Endothelial cell of umbilical vein (primary cell): Measurements from ENCODE around the gene HMGCL. TPM values are rescaled to one million over a fixed set of nuclear protein-coding genes. Genes with fewer than 3 reads are reported as not detected.

ENCODE experiments used
- BruUV-seq: library from RNA; stranded (reverse); fragments of 400-500 nt; replicated peaks from 2 replicates; lab custom pipeline; 2021; lab: Mats Ljungman, UMichigan
- CTCF ChIA-PET: fragments of 300-600, 350-600 bp; sonication (Branson Sonifier 250); formaldehyde crosslinking; loops from one replicate; lab custom pipeline; 2021; ENCODE audit warnings: antibody characterized with exemption, inconsistent platforms; lab: Charles Lee
- POLR2A ChIA-PET: fragments of 300-600, 350-600 bp; sonication (Branson Sonifier 250); formaldehyde crosslinking; loops from one replicate; lab custom pipeline; 2021; ENCODE audit warnings: antibody characterized with exemption, inconsistent platforms; lab: Charles Lee
- DNase-seq: peaks from one replicate; pipeline ENCODE4 v3.0.0-alpha.2; 2011; ENCODE audit warnings: low read depth, low spot score
- FAIRE-seq: peaks from 2 replicates; lab custom pipeline; 2011; peaks lifted over from hg19 to GRCh38; lab: Jason Lieb, UNC
- H2AFZ ChIP-seq: 2 replicates; pipeline ENCODE4 v1.6.0; 2012; ENCODE audit warnings: low read depth, low read length, control low read depth, inconsistent platforms
- H3K27ac ChIP-seq: 2 replicates; pipeline ENCODE4 v1.5.1; 2011; ENCODE audit warnings: low read depth, mild to moderate bottlenecking, control low read depth, low read length, moderate library complexity; ENCODE audit not compliant: insufficient read depth
- H3K27me3 ChIP-seq, 2 experiments: 2 replicates each; pipeline versions ENCODE4 v1.6.0 to v1.6.1; 2011; ENCODE audit warnings: low read length in 2 of 2, mixed read lengths in 1 of 2; ENCODE audit not compliant: control insufficient read depth in 2 of 2, insufficient read depth in 2 of 2
- H3K36me3 ChIP-seq, 2 experiments: 2 replicates in 1 of 2; 3 replicates in 1 of 2; pipeline ENCODE4 v1.5.1; 2011; ENCODE audit warnings: low read length in 2 of 2, mild to moderate bottlenecking in 1 of 2, moderate library complexity in 1 of 2; ENCODE audit not compliant: control insufficient read depth in 2 of 2, insufficient read depth in 2 of 2; ENCODE audit errors: extremely low read depth in 1 of 2
- H3K4me1 ChIP-seq: 3 replicates; pipeline ENCODE4 v1.5.1; 2011; ENCODE audit warnings: mild to moderate bottlenecking, low read length; ENCODE audit not compliant: control insufficient read depth, insufficient read depth; ENCODE audit errors: extremely low read depth
- H3K4me2 ChIP-seq: 2 replicates; pipeline ENCODE4 v1.6.1; 2011; ENCODE audit warnings: low read length, control low read depth, mixed read lengths; ENCODE audit not compliant: insufficient read depth
- H3K4me3 ChIP-seq, 3 experiments: fragments of 200-600 bp in 1 of 3; sonication (generic), shearing (Covaris generic) in 1 of 3; replicated peaks in 1 of 3; 2 replicates each; pipeline ENCODE4 v1.5.1; 2011 to 2016; ENCODE audit warnings: control low read depth in 3 of 3, low read length in 3 of 3, mild to moderate bottlenecking in 2 of 3, inconsistent platforms in 1 of 3, low read depth in 1 of 3, moderate library complexity in 1 of 3; ENCODE audit not compliant: insufficient read depth in 1 of 3
- H3K79me2 ChIP-seq: 2 replicates; pipeline ENCODE4 v1.6.0; 2012; ENCODE audit warnings: low read length, inconsistent platforms; ENCODE audit not compliant: control insufficient read depth, insufficient read depth
- H3K9ac ChIP-seq: replicated peaks from 2 replicates; pipeline ENCODE3; 2011; ENCODE audit warnings: low read length, control low read depth; ENCODE audit not compliant: insufficient read depth; ENCODE audit errors: extremely low read depth
- H3K9me1 ChIP-seq: replicated peaks from 3 replicates; pipeline ENCODE4 v1.6.0; 2011; ENCODE audit warnings: mild to moderate bottlenecking, low read length; ENCODE audit not compliant: control insufficient read depth, insufficient read depth; ENCODE audit errors: extremely low read depth
- H3K9me3 ChIP-seq: replicated peaks from 2 replicates; pipeline ENCODE4 v1.5.1; 2012; ENCODE audit warnings: low read length, inconsistent platforms; ENCODE audit not compliant: control insufficient read depth, insufficient read depth
- H4K20me1 ChIP-seq: replicated peaks from 2 replicates; pipeline ENCODE3; 2011; ENCODE audit warnings: mild to moderate bottlenecking, low read length; ENCODE audit not compliant: control insufficient read depth, insufficient read depth; ENCODE audit errors: extremely low read depth
- EZH2 ChIP-seq: IDR thresholded peaks from 2 replicates; pipeline ENCODE4 v1.6.1; 2012; ENCODE audit warnings: borderline replicate concordance, low read depth, mild to moderate bottlenecking, moderate library complexity, low read length, inconsistent platforms; ENCODE audit not compliant: severe bottlenecking
- FOS ChIP-seq: IDR thresholded peaks from 2 replicates; pipeline ENCODE4 v1.6.1; 2011; ENCODE audit warnings: mild to moderate bottlenecking, low read length, moderate library complexity, borderline replicate concordance; ENCODE audit not compliant: insufficient read depth
- GATA2 ChIP-seq: IDR thresholded peaks from 2 replicates; pipeline ENCODE4 v1.7.0; 2011; ENCODE audit warnings: low read depth, mild to moderate bottlenecking, moderate library complexity, mixed read lengths, low read length; ENCODE audit not compliant: insufficient read length, insufficient read depth
- JUN ChIP-seq: IDR thresholded peaks from 2 replicates; pipeline ENCODE4 v1.6.1; 2011; ENCODE audit warnings: borderline replicate concordance, low read depth; ENCODE audit not compliant: insufficient read length, insufficient read depth
- MYC ChIP-seq: IDR thresholded peaks from one replicate; pipeline ENCODE4 v1.6.1; 2011; ENCODE audit warnings: mild to moderate bottlenecking, low read depth, low read length
- POLR2A ChIP-seq: IDR thresholded peaks from 2 replicates; pipeline ENCODE4 v1.6.1; 2012; ENCODE audit warnings: low read depth, mild to moderate bottlenecking, control low read depth, low read length
- POLR2AphosphoS5 ChIP-seq: IDR thresholded peaks from 2 replicates; pipeline ENCODE4 v1.6.1; 2012; ENCODE audit warnings: low read depth, mild to moderate bottlenecking, control low read depth, low read length, moderate library complexity; ENCODE audit not compliant: insufficient read depth
- dilution Hi-C: fragments of 300-500 bp; cut with MboI; formaldehyde crosslinking; loops from one replicate; pipeline ENCODE4 v1.15.0; 2019; ENCODE audit warnings: low sequenced_read_pairs; ENCODE audit not compliant: extremely low pct_ligation_motif_present
- intact Hi-C: fragments of 100-400 bp; cut with micrococcal nuclease; formaldehyde crosslinking; loops from one replicate; pipeline ENCODE4 v1.10.0; 2022
- polyA plus RNA-seq, 4 experiments: library from polyadenylated mRNA; depleted of rRNA in 3 of 4; stranded (reverse) in 3 of 4; unstranded in 1 of 4; fragments of >200 nt; gene quantifications; 2 replicates each; pipeline versions ENCODE4 v1.2.1 to v1.2.3, GENCODE V29; 2011 to 2012; ENCODE audit warnings: missing spikeins in 1 of 4
- total RNA-seq: library from RNA; stranded (reverse); gene quantifications from 2 replicates; pipeline ENCODE4 v1.2.3, GENCODE V29; 2021
- TF ChIP-seq, protein P1 (sequence below), 2 donors: IDR thresholded peaks; 1 replicate in 1 of 2; 2 replicates in 1 of 2; pipeline ENCODE4 v1.5.1; 2011; ENCODE audit warnings: low read length in 2 of 2, mild to moderate bottlenecking in 2 of 2, moderate library complexity in 2 of 2, control low read depth in 1 of 2, inconsistent platforms in 1 of 2, low read depth in 1 of 2; ENCODE audit not compliant: insufficient read depth in 1 of 2; ENCODE audit errors: extremely low read depth in 1 of 2
- TF ChIP-seq, protein P2 (sequence below): IDR thresholded peaks from 2 replicates; pipeline ENCODE4 v1.6.1; 2011; ENCODE audit not compliant: insufficient read depth, insufficient read length

HMGCL gene
- total and polyA plus RNA-seq, 2 donors (not counting 3 experiments of a cell fraction or from before 2014, with no cell fraction given) = 24.2 to 30.0 TPM

DNA sequence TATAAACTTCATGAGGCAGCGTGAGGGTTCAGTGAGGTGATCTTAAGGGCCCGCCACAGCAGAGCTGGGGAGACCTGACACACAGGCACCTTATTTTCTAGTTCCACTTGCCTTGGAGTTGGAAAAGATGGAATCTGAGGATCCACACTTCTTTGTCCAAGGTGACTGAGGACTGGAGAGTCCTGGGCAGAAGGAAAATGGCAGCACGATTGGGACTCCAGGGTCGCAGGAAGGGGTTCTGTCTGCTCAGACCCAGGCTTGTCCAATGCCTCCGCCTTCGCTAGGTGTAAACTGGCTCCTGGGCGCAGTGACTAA, 26.0 kb downstream of the HMGCL start:
- no peaks in the 10 kb centered on the region for H3K9me1 ChIP-seq
- FAIRE-seq (peak; percentile 99), DNase-seq (no peak)
- no peaks in the 10 kb centered on the region for H3K79me2 ChIP-seq
- H3K27ac ChIP-seq = peak overlapping the region; percentile 62
- CTCF ChIA-PET = interaction anchor here (0.7 to 4.6 kb wide), 4 partner anchors 9 to 28 kb away, joined by 3 to 43 read pairs (median 13); partner anchors contain the start of gene PITHD1
- no peak for TF ChIP-seq POLR2A
- TF ChIP-seq, protein P1, sequence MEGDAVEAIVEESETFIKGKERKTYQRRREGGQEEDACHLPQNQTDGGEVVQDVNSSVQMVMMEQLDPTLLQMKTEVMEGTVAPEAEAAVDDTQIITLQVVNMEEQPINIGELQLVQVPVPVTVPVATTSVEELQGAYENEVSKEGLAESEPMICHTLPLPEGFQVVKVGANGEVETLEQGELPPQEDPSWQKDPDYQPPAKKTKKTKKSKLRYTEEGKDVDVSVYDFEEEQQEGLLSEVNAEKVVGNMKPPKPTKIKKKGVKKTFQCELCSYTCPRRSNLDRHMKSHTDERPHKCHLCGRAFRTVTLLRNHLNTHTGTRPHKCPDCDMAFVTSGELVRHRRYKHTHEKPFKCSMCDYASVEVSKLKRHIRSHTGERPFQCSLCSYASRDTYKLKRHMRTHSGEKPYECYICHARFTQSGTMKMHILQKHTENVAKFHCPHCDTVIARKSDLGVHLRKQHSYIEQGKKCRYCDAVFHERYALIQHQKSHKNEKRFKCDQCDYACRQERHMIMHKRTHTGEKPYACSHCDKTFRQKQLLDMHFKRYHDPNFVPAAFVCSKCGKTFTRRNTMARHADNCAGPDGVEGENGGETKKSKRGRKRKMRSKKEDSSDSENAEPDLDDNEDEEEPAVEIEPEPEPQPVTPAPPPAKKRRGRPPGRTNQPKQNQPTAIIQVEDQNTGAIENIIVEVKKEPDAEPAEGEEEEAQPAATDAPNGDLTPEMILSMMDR (IDR thresholded peaks at IDR 0.05; ENCODE audit: extremely low read depth in 1 of 2, insufficient read depth in 1 of 2, low read depth in 1 of 2, low read length in 2 of 2) = no peak
- TF ChIP-seq, protein P2, sequence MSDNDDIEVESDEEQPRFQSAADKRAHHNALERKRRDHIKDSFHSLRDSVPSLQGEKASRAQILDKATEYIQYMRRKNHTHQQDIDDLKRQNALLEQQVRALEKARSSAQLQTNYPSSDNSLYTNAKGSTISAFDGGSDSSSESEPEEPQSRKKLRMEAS = no peak
- no peak for TF ChIP-seq MYC
- TF ChIP-seq POLR2AphosphoS5 = no peak
- TF ChIP-seq GATA2 = no peak
- no peak for TF ChIP-seq FOS
- TF ChIP-seq JUN = no peak
- no peak for TF ChIP-seq EZH2
- peak overlapping the region; percentile 87 for H3K9ac ChIP-seq
- peaks cover 15% of the 10 kb centered on the region for H3K4me1 ChIP-seq
- intact Hi-C loops (loop anchor here (1.0 kb wide), 1 partner anchor 27 kb away; no protein-coding TSS in a partner anchor), dilution Hi-C loops (no loop called here)
- H3K4me3 ChIP-seq = peak overlapping the region in 2 of 3 experiments; percentile 6 to 83
- H3K4me2 ChIP-seq = peak overlapping the region; percentile 56
- H2AFZ ChIP-seq = no peak overlapping the region
- H3K9me3 ChIP-seq = no peaks in the 10 kb centered on the region
- POLR2A ChIA-PET = interaction anchor here (0.9 to 1.8 kb wide), 3 partner anchors 8 to 21 kb away, joined by 4 to 7 read pairs (median 5); partner anchors contain the start of genes LYPLA2 and PITHD1
- H3K36me3 ChIP-seq = peaks cover 0 to 31% of the 10 kb centered on the region in 2 experiments
- BruUV-seq = no TSS peak
- no peaks in the 10 kb centered on the region for H4K20me1 ChIP-seq
- H3K27me3 ChIP-seq = no peaks in the 10 kb centered on the region
